Kidney (tissue), 14 donors: ENCODE measurements around the gene SLC39A9. TPM values are rescaled to one million over a fixed set of nuclear protein-coding genes. Genes with fewer than 3 reads are reported as not detected.

Source experiments
- DNase-seq, 5 donors: peaks; one replicate each; pipeline ENCODE4 v3.0.0-alpha.2; 2013 to 2020
- FAIRE-seq: peaks from 2 replicates; lab custom pipeline; 2012; peaks lifted over from hg19 to GRCh38; lab: Jason Lieb, UNC
- H3K27ac ChIP-seq, 2 donors: one replicate each; pipeline ENCODE4 v1.7.0; 2013; ENCODE audit warnings: low read depth in 2 of 2, low read length in 2 of 2, inconsistent platforms in 1 of 2
- H3K27me3 ChIP-seq: one replicate; pipeline ENCODE4 v1.7.1; 2013; ENCODE audit warnings: low read length, inconsistent platforms; ENCODE audit not compliant: control insufficient read depth, insufficient read depth
- H3K36me3 ChIP-seq, 3 donors: one replicate each; pipeline versions ENCODE4 v1.7.0 to v1.7.1; 2013; ENCODE audit warnings: low read length in 3 of 3, control low read depth in 1 of 3, inconsistent platforms in 1 of 3; ENCODE audit not compliant: insufficient read depth in 3 of 3, control insufficient read depth in 2 of 3
- H3K4me1 ChIP-seq, 3 donors: one replicate each; pipeline versions ENCODE4 v1.7.0 to v1.7.1; 2013; ENCODE audit warnings: low read length in 3 of 3, inconsistent platforms in 1 of 3, low read depth in 1 of 3; ENCODE audit not compliant: control insufficient read depth in 2 of 3, insufficient read depth in 2 of 3
- H3K4me3 ChIP-seq, 3 donors: one replicate each; pipeline versions ENCODE4 v1.7.0 to v1.8.1; 2013; ENCODE audit warnings: low read length in 3 of 3, control low read depth in 1 of 3, inconsistent platforms in 1 of 3
- H3K9ac ChIP-seq, 3 donors: one replicate each; pipeline versions ENCODE4 v1.7.0 to v1.7.1; 2013; ENCODE audit warnings: low read length in 3 of 3, control low read depth in 1 of 3, inconsistent platforms in 1 of 3
- H3K9me3 ChIP-seq, 3 donors: one replicate each; pipeline versions ENCODE4 v1.7.0 to v1.7.1; 2013; ENCODE audit warnings: low read length in 3 of 3, control low read depth in 1 of 3, inconsistent platforms in 1 of 3; ENCODE audit not compliant: control insufficient read depth in 2 of 3, insufficient read depth in 1 of 3
- CTCF ChIP-seq: IDR thresholded peaks from 3 replicates; pipeline ENCODE4 v1.5.1; 2012; ENCODE audit warnings: mild to moderate bottlenecking, moderate library complexity, borderline replicate concordance; ENCODE audit not compliant: insufficient read depth; ENCODE audit errors: extremely low read depth
- intact Hi-C: fragments of 100-400 bp; cut with DNase I; formaldehyde crosslinking; loops from one replicate; pipeline ENCODE4 v1.11.1; 2022
- polyA plus RNA-seq: library from polyadenylated mRNA; stranded (reverse); fragments of 350-450 nt; fragmentation: Illumina TruSeq; extraction: RNeasy Lipid Tissue Mini Kit (QIAGEN cat#74804); gene quantifications from one replicate; pipeline ENCODE4 v1.2.3, GENCODE V29; 2014; ENCODE audit warnings: low read depth, low replicate concordance; ENCODE audit not compliant: insufficient read depth
- total RNA-seq: library from RNA; stranded (reverse); fragmentation: NEBNext Ultra II Directional; extraction: Animal tissue kit (Norgen Biotek cat#: 25700); gene quantifications from one replicate; pipeline ENCODE4 v1.2.1, GENCODE V29; 2021
- donor health status: control.
- donor health status: control.
- donor health status: control.
- donor health status: control.
- donor health status: control.
- donor health status: DM: yes; HTN: yes; CAD: no.
- donor health status: Normal renal cell carcinoma (clear cell type).

SLC39A9 gene
- total and polyA plus RNA-seq, 2 donors from 2014 or later, result 45.9 to 77.7 TPM

GRCh38 chr14:69479696-69480095 lies 81.2 kb downstream of the SLC39A9 start:
- no peak for FAIRE-seq
- Histone ChIP-seq H3K27ac (no peak overlapping the region), H3K27me3 (no peaks in the 10 kb centered on the region), H3K36me3 (no peaks in the 10 kb centered on the region), H3K9me3 (no peaks in the 10 kb centered on the region), H3K4me1 (peaks cover 0 to 14% (median 0%) of the 10 kb centered on the region in 3 donors), H3K9ac (no peak overlapping the region), H3K4me3 (no peak overlapping the region)
- DNase-seq, result no peak
- intact Hi-C loops, result no loop called here
- TF ChIP-seq CTCF, result no peak

GRCh38 chr14:69480136-69480535 lies 81.6 kb downstream of the SLC39A9 start:
- TF ChIP-seq CTCF, result no peak
- DNase-seq (no peak), FAIRE-seq (no peak)
- Histone ChIP-seq H3K27ac (no peak overlapping the region), H3K4me3 (no peak overlapping the region), H3K4me1 (peaks cover 0 to 16% (median 0%) of the 10 kb centered on the region in 3 donors), H3K9ac (no peak overlapping the region), H3K27me3 (peaks cover 3% of the 10 kb centered on the region), H3K9me3 (no peaks in the 10 kb centered on the region), H3K36me3 (no peaks in the 10 kb centered on the region)
- intact Hi-C loops, result no loop called here

GRCh38 chr14:69481815-69482568 lies 83.5 kb downstream of the SLC39A9 start:
- no peak overlapping the region for H3K4me3 ChIP-seq
- no peak overlapping the region for H3K27ac ChIP-seq
- peak in 1 of 5 donors; percentile 27 for DNase-seq

More at GRCh38 chr14:69481815-69482568, 83.5 kb downstream of the SLC39A9 start:
- Histone ChIP-seq H3K4me1 (peaks cover 0 to 16% (median 0%) of the 10 kb centered on the region in 3 donors), H3K9ac (no peak overlapping the region), H3K27me3 (peaks cover 4% of the 10 kb centered on the region), H3K36me3 (no peaks in the 10 kb centered on the region), H3K9me3 (no peaks in the 10 kb centered on the region)
- no peak for TF ChIP-seq CTCF
- no peak for FAIRE-seq
- intact Hi-C loops, result no loop called here
